HCT116 (cell line): Measurements from ENCODE around the gene TLCD3A. TPM values are rescaled to one million over a fixed set of nuclear protein-coding genes. Genes with fewer than 3 reads are reported as not detected.

Source experiments
- ATAC-seq: fragments of 200-7000 bp; cut with Tn5 transposase; 2 replicates; pipeline ENCODE4 v1.9.1; 2020; ENCODE audit warnings: mild to moderate bottlenecking, moderate library complexity
- BruUV-seq: library from RNA; stranded (reverse); fragments of 400-500 nt; replicated peaks from 2 replicates; lab custom pipeline; 2021; lab: Mats Ljungman, UMichigan
- CTCF ChIA-PET: fragments of 300-600 bp; sonication (Branson Sonifier 250); formaldehyde crosslinking; loops from one replicate; lab custom pipeline; 2021; ENCODE audit warnings: antibody characterized with exemption; lab: Charles Lee
- POLR2A ChIA-PET: fragments of 300-600, 350-600 bp; sonication (Branson Sonifier 250); formaldehyde crosslinking; loops from one replicate; lab custom pipeline; 2021; ENCODE audit warnings: antibody characterized with exemption; lab: Charles Lee
- RAD21 ChIA-PET, 2 experiments: fragments of 300-600 bp; sonication (Branson Sonifier 250); formaldehyde crosslinking; loops; one replicate each; lab custom pipeline; 2023; ENCODE audit warnings: low total read pairs in 2 of 2; ENCODE audit not compliant: uncharacterized antibody in 2 of 2, unreplicated experiment in 2 of 2, low non-redundant PET in 1 of 2; lab: Charles Lee
- DNase-seq: peaks from one replicate; pipeline ENCODE4 v3.0.0-alpha.2; 2010; ENCODE audit warnings: low read depth, low spot score
- H2AFZ ChIP-seq: fragments of 200-600 bp; shearing (Covaris generic), sonication (generic); 2 replicates; pipeline ENCODE4 v1.6.1; 2017; ENCODE audit warnings: low read depth, mixed run types, mixed read lengths, antibody characterized with exemption, low read length; ENCODE audit not compliant: poor library complexity, severe bottlenecking
- H3K27ac ChIP-seq: 2 replicates; pipeline ENCODE4 v1.5.1; 2012; ENCODE audit warnings: low read depth, low read length
- H3K27me3 ChIP-seq: fragments of 200-600 bp; sonication (generic); 2 replicates; pipeline ENCODE4 v1.6.1; 2016; ENCODE audit warnings: mixed run types, low read length, mixed read lengths; ENCODE audit not compliant: insufficient read depth
- H3K36me3 ChIP-seq, 2 experiments: fragments of 200-500 bp in 1 of 2; fragments of 200-600 bp in 1 of 2; sonication (Bioruptor generic) in 1 of 2; sonication (generic) in 1 of 2; 2 replicates each; pipeline versions ENCODE4 v1.5.1 to v1.6.1; 2014 to 2016; ENCODE audit warnings: low read length in 2 of 2, inconsistent platforms in 1 of 2, mixed read lengths in 1 of 2, mixed run types in 1 of 2; ENCODE audit not compliant: insufficient read depth in 2 of 2, control insufficient read depth in 1 of 2
- H3K4me1 ChIP-seq, 2 experiments: fragments of 200-600 bp in 1 of 2; sonication (generic) in 1 of 2; 2 replicates each; pipeline versions ENCODE4 v1.5.1 to v1.6.1; 2012 to 2017; ENCODE audit warnings: low read length in 2 of 2, inconsistent platforms in 1 of 2, mild to moderate bottlenecking in 1 of 2, mixed read lengths in 1 of 2, mixed run types in 1 of 2, moderate library complexity in 1 of 2; ENCODE audit not compliant: insufficient read depth in 2 of 2, control insufficient read depth in 1 of 2
- H3K4me2 ChIP-seq: fragments of 200-600 bp; sonication (generic); 2 replicates; pipeline ENCODE4 v1.6.1; 2017; ENCODE audit warnings: mixed run types, low read length, mixed read lengths
- H3K4me3 ChIP-seq, 2 experiments: fragments of 200-600 bp in 1 of 2; sonication (generic) in 1 of 2; replicated peaks in 1 of 2; 2 replicates each; pipeline ENCODE4 v1.5.1; 2011 to 2016; ENCODE audit warnings: low read length in 2 of 2, control low read depth in 1 of 2, low read depth in 1 of 2, mild to moderate bottlenecking in 1 of 2, mixed read lengths in 1 of 2, mixed run types in 1 of 2
- H3K79me2 ChIP-seq: fragments of 200-600 bp; sonication (generic); 2 replicates; pipeline ENCODE4 v1.6.1; 2017; ENCODE audit warnings: mild to moderate bottlenecking, mixed run types, low read length, moderate library complexity, mixed read lengths; ENCODE audit not compliant: insufficient read depth
- H3K9ac ChIP-seq: fragments of 200-600 bp; sonication (generic); 2 replicates; pipeline ENCODE4 v1.6.1; 2016; ENCODE audit warnings: low read length, mixed read lengths
- H3K9me2 ChIP-seq: fragments of 200-600 bp; sonication (generic), shearing (Covaris generic); 2 replicates; pipeline ENCODE4 v1.6.1; 2017; ENCODE audit warnings: mixed run types, mild to moderate bottlenecking, moderate library complexity; ENCODE audit not compliant: insufficient read depth
- H3K9me3 ChIP-seq, 2 experiments: fragments of 200-500 bp in 1 of 2; fragments of 200-600 bp in 1 of 2; sonication (Bioruptor generic) in 1 of 2; sonication (generic) in 1 of 2; 2 replicates each; pipeline ENCODE4 v1.6.1; 2014 to 2017; ENCODE audit warnings: low read length in 2 of 2, mixed read lengths in 2 of 2, inconsistent platforms in 1 of 2, low read depth in 1 of 2, mild to moderate bottlenecking in 1 of 2, mixed run types in 1 of 2, moderate library complexity in 1 of 2; ENCODE audit not compliant: control insufficient read depth in 1 of 2, insufficient read depth in 1 of 2
- H4K20me1 ChIP-seq: fragments of 200-600 bp; sonication (generic), shearing (Covaris generic); 2 replicates; pipeline ENCODE4 v1.6.1; 2017; ENCODE audit warnings: mixed run types, mild to moderate bottlenecking, moderate library complexity; ENCODE audit not compliant: insufficient read depth
- ATF3 ChIP-seq: IDR thresholded peaks from 2 replicates; pipeline ENCODE4 v1.6.1; 2012
- CBX3 ChIP-seq: IDR thresholded peaks from 2 replicates; pipeline ENCODE4 v1.6.1; 2012; ENCODE audit warnings: low read depth
- CEBPB ChIP-seq: IDR thresholded peaks from 2 replicates; pipeline ENCODE4 v1.6.1; 2012; ENCODE audit warnings: low read depth
- EZH2 ChIP-seq: fragments of 200-600 bp; sonication (generic); IDR thresholded peaks from 2 replicates; pipeline ENCODE4 v1.6.1; 2017; ENCODE audit warnings: antibody characterized with exemption, mixed run types
- EZH2phosphoT487 ChIP-seq: fragments of 200-600 bp; IDR thresholded peaks from 2 replicates; pipeline ENCODE4 v1.6.1; 2018; ENCODE audit warnings: antibody characterized with exemption, borderline replicate concordance
- FOSL1 ChIP-seq: IDR thresholded peaks from 2 replicates; pipeline ENCODE4 v1.6.1; 2012; ENCODE audit warnings: low read depth
- JUND ChIP-seq: IDR thresholded peaks from 2 replicates; pipeline ENCODE4 v1.6.1; 2012
- POLR2AphosphoS5 ChIP-seq: IDR thresholded peaks from 2 replicates; pipeline ENCODE4 v1.6.1; 2011; ENCODE audit warnings: mild to moderate bottlenecking, low read depth, low read length, moderate library complexity
- RAD21 ChIP-seq: IDR thresholded peaks from 2 replicates; pipeline ENCODE4 v1.6.1; 2012; ENCODE audit warnings: low read depth, mild to moderate bottlenecking
- REST ChIP-seq: IDR thresholded peaks from 2 replicates; pipeline ENCODE4 v1.6.1; 2012; ENCODE audit warnings: low read depth
- SIN3A ChIP-seq: IDR thresholded peaks from 2 replicates; pipeline ENCODE4 v1.6.1; 2012; ENCODE audit warnings: low read depth
- SP1 ChIP-seq: IDR thresholded peaks from 2 replicates; pipeline ENCODE4 v1.6.1; 2012; ENCODE audit warnings: low read depth
- SRF ChIP-seq: IDR thresholded peaks from 2 replicates; pipeline ENCODE4 v1.6.1; 2012; ENCODE audit warnings: low read depth
- TCF7L2 ChIP-seq: IDR thresholded peaks from 2 replicates; pipeline ENCODE4 v1.7.0; 2011; ENCODE audit warnings: borderline replicate concordance, inconsistent platforms; ENCODE audit not compliant: insufficient read depth, insufficient read length; ENCODE audit errors: extremely low read depth
- YY1 ChIP-seq: IDR thresholded peaks from 2 replicates; pipeline ENCODE4 v1.6.1; 2011; ENCODE audit warnings: low read length, low read depth, moderate library complexity, mild to moderate bottlenecking; ENCODE audit not compliant: insufficient replicate concordance; ENCODE audit errors: extremely low read depth
- ZNF274 ChIP-seq: fragments of 200-500 bp; sonication (Bioruptor generic); IDR thresholded peaks from 2 replicates; pipeline ENCODE4 v1.6.1; 2014; ENCODE audit warnings: mild to moderate bottlenecking, low read depth, low read length, inconsistent platforms
- intact Hi-C: fragments of 100-400 bp; cut with micrococcal nuclease; formaldehyde crosslinking; loops from 2 replicates; pipeline ENCODE4 v1.10.0; 2022
- total RNA-seq: library from RNA; stranded (reverse); gene quantifications from one replicate; pipeline ENCODE4 v1.2.1, GENCODE V29; 2021; ENCODE audit not compliant: unreplicated experiment
- TF ChIP-seq, protein P1 (sequence below): IDR thresholded peaks from 2 replicates; pipeline ENCODE4 v1.6.1; 2012

TLCD3A gene
- total RNA-seq, 1 experiment from 2014 or later, result 26.0 TPM

- ChIA-PET CTCF (no interaction called here), POLR2A (no interaction called here)
- TSS peak; percentile 23 for BruUV-seq
Observed at GRCh38 chr17:721540-721937, 10.9 kb upstream of the TLCD3A start.

GRCh38 chr17:725084-725483 lies 7.3 kb upstream of the TLCD3A start:
- ChIA-PET POLR2A (no interaction called here), CTCF (no interaction called here), RAD21 (no interaction called here)
- no TSS peak for BruUV-seq
- no peaks in the 10 kb centered on the region for H3K9me2 ChIP-seq
- intact Hi-C loops, result no loop called here
- TF ChIP-seq EZH2phosphoT487 (no peak), ATF3 (no peak), YY1 (no peak), CBX3 (no peak), JUND (no peak), SP1 (no peak), CEBPB (no peak), EZH2 (no peak), TCF7L2 (no peak), POLR2AphosphoS5 (no peak), REST (no peak), SIN3A (no peak)
- H4K20me1 ChIP-seq, result no peaks in the 10 kb centered on the region
- no peak overlapping the region for H3K27ac ChIP-seq
- H3K9ac ChIP-seq, result no peak overlapping the region
- H3K4me1 ChIP-seq, result no peaks in the 10 kb centered on the region
- ATAC-seq, result no peak
- H3K79me2 ChIP-seq, result no peaks in the 10 kb centered on the region
- H3K36me3 ChIP-seq, result no peaks in the 10 kb centered on the region
- no peak for DNase-seq
- no peak overlapping the region for H3K4me2 ChIP-seq
- no peak overlapping the region for H3K4me3 ChIP-seq
- no peaks in the 10 kb centered on the region for H3K27me3 ChIP-seq
- no peak overlapping the region for H2AFZ ChIP-seq
- H3K9me3 ChIP-seq, result no peaks in the 10 kb centered on the region

More at GRCh38 chr17:721540-721937, 10.9 kb upstream of the TLCD3A start:
- no peak overlapping the region for H3K27ac ChIP-seq
- ATAC-seq (no peak), DNase-seq (no peak)
- H3K79me2 ChIP-seq, result no peaks in the 10 kb centered on the region
- no peaks in the 10 kb centered on the region for H3K9me3 ChIP-seq
- no peaks in the 10 kb centered on the region for H3K36me3 ChIP-seq
- no peak for TF ChIP-seq RAD21
- no peak for TF ChIP-seq CBX3
- TF ChIP-seq SRF, result no peak
- TF ChIP-seq YY1, result no peak
- TF ChIP-seq POLR2AphosphoS5, result no peak
- no peak for TF ChIP-seq SP1
- TF ChIP-seq, protein P1, sequence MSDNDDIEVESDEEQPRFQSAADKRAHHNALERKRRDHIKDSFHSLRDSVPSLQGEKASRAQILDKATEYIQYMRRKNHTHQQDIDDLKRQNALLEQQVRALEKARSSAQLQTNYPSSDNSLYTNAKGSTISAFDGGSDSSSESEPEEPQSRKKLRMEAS, result no peak
- TF ChIP-seq CEBPB, result no peak
- no peak for TF ChIP-seq TCF7L2
- TF ChIP-seq ZNF274, result no peak
- no peak for TF ChIP-seq FOSL1
- H3K4me2 ChIP-seq, result no peak overlapping the region
- no peaks in the 10 kb centered on the region for H3K4me1 ChIP-seq
- no peaks in the 10 kb centered on the region for H3K9me2 ChIP-seq
- no peak overlapping the region for H3K4me3 ChIP-seq
- intact Hi-C loops, result no loop called here
- H3K27me3 ChIP-seq, result no peaks in the 10 kb centered on the region
- H3K9ac ChIP-seq, result no peak overlapping the region
- RAD21 ChIA-PET, result no interaction called here
- H4K20me1 ChIP-seq, result no peaks in the 10 kb centered on the region
- no peak overlapping the region for H2AFZ ChIP-seq
